GM18951 (cell line): ENCODE data around the gene ZCCHC4.

Experiments used
- POLR2A ChIP-seq: IDR thresholded peaks from 4 replicates; pipeline ENCODE4 v1.6.1; 2011; ENCODE audit warnings: mild to moderate bottlenecking; ENCODE audit not compliant: insufficient read length, insufficient read depth; ENCODE audit errors: extremely low read depth
- in situ Hi-C: fragments of 300-500 bp; cut with MboI; formaldehyde crosslinking; loops from one replicate; pipeline ENCODE4 v1.12.0; 2022; ENCODE audit warnings: low sequenced_read_pairs, mixed read lengths, inconsistent platforms; ENCODE audit not compliant: unreplicated experiment

The ZCCHC4 gene, protein sequence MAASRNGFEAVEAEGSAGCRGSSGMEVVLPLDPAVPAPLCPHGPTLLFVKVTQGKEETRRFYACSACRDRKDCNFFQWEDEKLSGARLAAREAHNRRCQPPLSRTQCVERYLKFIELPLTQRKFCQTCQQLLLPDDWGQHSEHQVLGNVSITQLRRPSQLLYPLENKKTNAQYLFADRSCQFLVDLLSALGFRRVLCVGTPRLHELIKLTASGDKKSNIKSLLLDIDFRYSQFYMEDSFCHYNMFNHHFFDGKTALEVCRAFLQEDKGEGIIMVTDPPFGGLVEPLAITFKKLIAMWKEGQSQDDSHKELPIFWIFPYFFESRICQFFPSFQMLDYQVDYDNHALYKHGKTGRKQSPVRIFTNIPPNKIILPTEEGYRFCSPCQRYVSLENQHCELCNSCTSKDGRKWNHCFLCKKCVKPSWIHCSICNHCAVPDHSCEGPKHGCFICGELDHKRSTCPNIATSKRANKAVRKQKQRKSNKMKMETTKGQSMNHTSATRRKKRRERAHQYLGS

GRCh38 chr4:25312496-25313200, at the start of gene ZCCHC4:
Gene ZCCHC4, plus strand, starts transcription at chr4:25312774. Its CDS starts 36 bp downstream, at chr4:25312810.
- in situ Hi-C loops, result no loop called here
- peak; percentile 77 for TF ChIP-seq POLR2A

- no peak for TF ChIP-seq POLR2A
- in situ Hi-C loops, result no loop called here
These were observed 40.7 kb upstream of the ZCCHC4 start for GRCh38 chr4:25271866-25272265.

DNA sequence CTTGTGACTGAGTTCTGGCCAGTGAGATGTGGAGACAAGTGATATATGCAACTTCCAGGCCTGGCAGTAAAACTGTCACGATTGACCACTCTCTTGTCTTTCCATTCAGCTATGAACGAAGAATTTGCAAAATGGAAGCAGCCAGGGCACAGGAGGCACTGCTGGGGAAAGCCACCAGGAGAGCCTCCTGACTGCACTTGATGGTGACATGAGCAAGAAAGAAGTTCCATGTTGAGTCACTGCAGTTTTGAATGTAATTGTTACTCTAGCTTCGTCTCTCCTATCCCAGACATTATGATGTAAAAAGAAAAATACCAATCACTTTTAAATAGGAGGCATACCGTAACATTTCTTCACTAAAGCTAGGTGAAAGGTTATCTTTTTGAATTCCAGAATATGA, 32.4 kb upstream of the ZCCHC4 start:
- in situ Hi-C loops, result no loop called here
- TF ChIP-seq POLR2A, result no peak

DNA sequence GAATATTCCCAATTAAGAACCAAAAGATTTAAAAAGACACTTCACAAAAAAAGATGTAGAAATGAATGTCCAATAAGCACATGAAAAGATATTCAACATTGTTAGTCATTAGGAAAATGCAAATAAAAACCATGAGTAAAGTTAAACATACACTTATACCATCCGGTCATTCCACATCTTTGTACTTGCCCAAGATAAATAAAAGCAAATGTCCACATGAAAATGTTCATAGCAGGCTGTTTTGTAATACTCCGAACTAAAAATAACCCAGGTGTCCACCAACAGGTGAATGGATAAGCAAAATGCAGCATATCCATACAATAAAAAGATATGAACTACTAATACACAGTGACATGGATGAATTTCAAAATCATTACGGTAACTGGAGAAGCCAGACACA, 28.6 kb upstream of the ZCCHC4 start:
- in situ Hi-C loops, result no loop called here
- TF ChIP-seq POLR2A, result no peak

DNA sequence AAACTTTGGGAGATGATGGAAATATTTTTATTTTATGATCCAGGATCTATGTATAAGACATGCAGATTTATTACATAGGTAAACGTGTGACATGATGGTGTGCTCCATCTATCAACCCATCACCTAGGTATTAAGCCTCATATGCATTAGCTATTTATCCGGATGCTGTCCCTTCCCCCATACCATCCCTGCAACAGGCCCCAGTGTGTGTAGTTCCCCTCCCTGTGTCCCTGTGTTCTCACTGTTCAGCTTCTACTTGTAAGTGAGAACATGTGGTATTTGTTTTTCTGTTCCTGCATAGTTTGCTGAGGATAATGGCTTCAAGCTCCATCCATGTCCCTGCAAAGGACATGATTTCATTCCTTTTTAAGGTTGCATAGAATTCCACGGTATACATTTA, 28.1 kb upstream of the ZCCHC4 start:
- in situ Hi-C loops, result no loop called here
- TF ChIP-seq POLR2A, result no peak

DNA sequence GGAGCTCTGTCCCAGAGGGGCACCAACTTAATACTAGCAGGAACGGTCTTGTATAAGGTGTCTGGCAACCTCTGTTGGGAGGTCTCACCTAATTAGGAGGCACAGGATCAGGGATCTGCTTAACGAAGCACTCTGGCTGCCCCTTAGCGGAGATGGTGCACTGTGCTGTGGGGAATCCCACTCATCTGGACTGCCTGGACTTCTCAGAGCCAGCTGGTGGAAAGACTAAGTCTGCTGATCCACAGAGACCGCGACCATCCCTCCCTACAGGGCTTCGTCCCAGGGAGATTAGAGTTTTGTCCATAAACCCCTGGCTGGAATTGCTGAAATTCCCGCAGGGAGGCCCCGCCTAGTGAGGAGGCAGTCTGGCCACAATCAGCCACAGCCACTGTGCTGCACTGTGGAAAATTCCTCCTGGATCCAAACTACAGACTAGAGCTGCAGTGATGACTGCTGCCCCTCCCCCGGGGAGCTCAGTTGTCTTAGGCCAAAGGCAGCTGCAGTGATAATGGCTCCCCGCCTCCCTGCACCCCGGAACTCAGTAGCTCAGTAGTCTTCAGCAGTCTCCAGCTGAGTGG, 22.0 kb upstream of the ZCCHC4 start:
- in situ Hi-C loops, result no loop called here
- no peak for TF ChIP-seq POLR2A

- in situ Hi-C loops, result no loop called here
- TF ChIP-seq POLR2A, result no peak
These were observed 21.3 kb upstream of the ZCCHC4 start for GRCh38 chr4:25291158-25291733.

- TF ChIP-seq POLR2A, result no peak
- in situ Hi-C loops, result no loop called here
These were observed 14.9 kb upstream of the ZCCHC4 start for GRCh38 chr4:25297528-25298242.

DNA sequence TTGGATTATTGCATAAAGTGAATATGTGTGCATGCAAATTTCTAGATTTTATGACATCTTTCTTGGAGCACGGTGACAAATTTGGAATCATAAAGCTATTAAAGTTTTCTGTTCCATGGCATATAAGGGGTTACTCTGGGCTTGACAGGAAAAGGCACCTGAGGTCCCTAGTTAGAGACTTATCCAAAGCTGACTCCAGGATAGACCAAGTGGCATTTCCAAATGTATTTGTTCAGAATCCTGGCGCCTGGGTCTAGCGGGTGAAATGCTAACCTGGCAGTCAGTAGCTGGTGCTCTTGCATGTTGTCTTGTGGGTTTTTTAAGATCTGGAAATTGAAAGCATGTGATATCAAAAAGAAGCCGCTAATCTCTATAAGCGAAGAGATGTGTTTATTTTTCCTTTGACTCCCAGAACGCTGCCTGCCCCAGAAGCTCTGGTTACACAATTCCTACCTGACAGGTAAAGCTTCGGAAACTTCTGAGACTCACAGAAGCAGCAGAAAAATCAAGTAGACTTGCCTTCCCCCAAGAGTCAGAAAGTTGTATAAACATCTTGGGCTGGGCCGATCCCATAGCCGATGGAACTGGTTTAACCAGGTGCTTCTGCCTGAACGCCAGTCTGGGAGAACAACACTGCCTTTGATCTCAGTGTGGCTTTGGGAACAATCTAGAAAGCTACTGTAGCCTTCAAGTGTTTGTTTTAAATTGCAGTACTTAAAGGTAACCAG, 12.9 kb upstream of the ZCCHC4 start:
- TF ChIP-seq POLR2A, result no peak
- in situ Hi-C loops, result no loop called here

DNA sequence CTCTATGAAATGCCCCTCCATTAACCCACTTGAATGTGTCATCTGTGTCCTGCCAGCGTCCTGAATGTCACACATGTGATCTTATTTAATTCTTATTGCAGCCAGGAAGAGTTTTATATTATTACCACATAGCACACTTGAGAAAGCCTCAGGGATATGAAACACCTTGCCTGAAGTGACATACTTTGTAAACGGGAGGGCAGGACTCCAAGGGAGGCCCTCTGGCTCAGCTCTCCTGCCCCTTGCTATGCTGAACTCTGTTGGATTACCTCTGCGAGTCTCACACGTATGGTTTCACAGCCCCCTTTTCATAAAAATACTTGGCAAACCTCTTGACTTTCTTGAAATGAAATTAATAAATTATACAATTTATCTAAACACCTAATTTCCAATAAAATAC, 11.1 kb upstream of the ZCCHC4 start:
- in situ Hi-C loops, result no loop called here
- TF ChIP-seq POLR2A, result no peak

DNA sequence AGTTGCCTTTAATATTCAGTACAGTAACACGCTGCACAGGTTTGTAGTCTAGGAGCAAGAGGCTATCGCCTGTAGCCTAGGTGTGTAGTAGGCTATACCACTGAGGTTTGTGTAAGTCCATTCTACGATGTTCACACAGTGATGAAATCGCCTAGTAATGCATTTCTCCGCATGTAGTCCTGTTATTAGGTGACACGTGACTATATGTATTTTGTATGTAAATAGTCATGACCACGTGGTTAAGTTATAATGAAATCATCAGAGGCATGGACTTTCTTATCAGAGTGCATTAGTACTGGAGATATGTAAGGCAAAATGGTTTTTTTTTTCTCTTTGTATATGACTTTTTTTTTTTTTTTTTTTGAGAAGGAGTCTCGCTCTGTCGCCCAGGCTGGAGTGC, 9.9 kb upstream of the ZCCHC4 start:
- TF ChIP-seq POLR2A, result no peak
- in situ Hi-C loops, result no loop called here

- in situ Hi-C loops, result no loop called here
These were observed 9.0 kb upstream of the ZCCHC4 start for GRCh38 chr4:25303578-25303977.

More at GRCh38 chr4:25303578-25303977, 9.0 kb upstream of the ZCCHC4 start:
- TF ChIP-seq POLR2A, result no peak
